Caco-2 (cell line): ENCODE measurements around the gene TSC22D2. TPM values are rescaled to one million over a fixed set of nuclear protein-coding genes. Genes with fewer than 3 reads are reported as not detected.

Source experiments
- BruUV-seq: library from RNA; stranded (reverse); fragments of 400-500 nt; replicated peaks from 2 replicates; lab custom pipeline; 2021; lab: Mats Ljungman, UMichigan
- CTCF ChIA-PET: fragments of 300-600 bp; sonication (Branson Sonifier 250); formaldehyde crosslinking; loops from one replicate; lab custom pipeline; 2022; ENCODE audit warnings: antibody characterized with exemption; lab: Charles Lee
- POLR2A ChIA-PET: fragments of 300-600 bp; sonication (Branson Sonifier 250); formaldehyde crosslinking; loops from one replicate; lab custom pipeline; 2022; ENCODE audit warnings: antibody characterized with exemption; lab: Charles Lee
- DNase-seq, 2 experiments: peaks; one replicate each; pipeline versions ENCODE4 v3.0.0 to v3.0.0-alpha.2; 2020 to 2022
- H3K27me3 ChIP-seq: replicated peaks from 2 replicates; pipeline ENCODE4 v1.6.0; 2011; ENCODE audit warnings: low read length; ENCODE audit not compliant: control insufficient read depth, insufficient read depth
- H3K36me3 ChIP-seq: 2 replicates; pipeline ENCODE4 v1.5.1; 2011; ENCODE audit warnings: low read length; ENCODE audit not compliant: control insufficient read depth, insufficient read depth
- H3K4me1 ChIP-seq: fragments of 250-450 bp; sonication (Bioruptor Pico); 2 replicates; pipeline ENCODE4 v1.5.1; 2020; ENCODE audit warnings: mild to moderate bottlenecking
- H3K4me3 ChIP-seq: 2 replicates; pipeline ENCODE4 v1.5.1; 2011; ENCODE audit warnings: low read depth, mild to moderate bottlenecking, control low read depth, low read length
- H3K9me3 ChIP-seq: fragments of 250-450 bp; sonication (Bioruptor Pico); 2 replicates; pipeline ENCODE4 v1.5.1; 2020; ENCODE audit warnings: mild to moderate bottlenecking, moderate library complexity
- H3K27ac Mint-ChIP-seq: one replicate; pipeline ENCODE4 v1.8.0; 2022; ENCODE audit warnings: mixed read lengths; ENCODE audit not compliant: unreplicated experiment
- H3K27me3 Mint-ChIP-seq: one replicate; pipeline ENCODE4 v1.8.0; 2022; ENCODE audit warnings: mixed read lengths; ENCODE audit not compliant: insufficient read depth, unreplicated experiment
- H3K36me3 Mint-ChIP-seq: one replicate; pipeline ENCODE4 v1.8.0; 2022; ENCODE audit warnings: mild to moderate bottlenecking, mixed read lengths; ENCODE audit not compliant: insufficient read depth, unreplicated experiment
- H3K4me1 Mint-ChIP-seq: one replicate; pipeline ENCODE4 v1.8.0; 2022; ENCODE audit warnings: low read depth, mixed read lengths; ENCODE audit not compliant: unreplicated experiment
- H3K4me3 Mint-ChIP-seq: one replicate; pipeline ENCODE4 v1.8.0; 2022; ENCODE audit warnings: mild to moderate bottlenecking, moderate library complexity, mixed read lengths; ENCODE audit not compliant: unreplicated experiment
- H3K9me3 Mint-ChIP-seq: one replicate; pipeline ENCODE4 v1.8.0; 2022; ENCODE audit warnings: mixed read lengths; ENCODE audit not compliant: unreplicated experiment
- intact Hi-C: fragments of 100-400 bp; cut with micrococcal nuclease; formaldehyde crosslinking; loops from one replicate; pipeline ENCODE4 v1.10.0; 2022; ENCODE audit not compliant: unreplicated experiment
- total RNA-seq: library from RNA; stranded (reverse); gene quantifications from 2 replicates; pipeline ENCODE4 v1.2.3, GENCODE V29; 2022
- TF ChIP-seq, protein P1 (sequence below), 2 experiments: fragments of 200-600 bp in 1 of 2; IDR thresholded peaks; 1 replicate in 1 of 2; 2 replicates in 1 of 2; pipeline versions ENCODE4 v1.5.1 to v1.8.0; 2011 to 2022; ENCODE audit warnings: antibody characterized with exemption in 1 of 2, control low read depth in 1 of 2, inconsistent platforms in 1 of 2, low read depth in 1 of 2, low read length in 1 of 2, mild to moderate bottlenecking in 1 of 2, moderate library complexity in 1 of 2; ENCODE audit not compliant: insufficient read depth in 1 of 2, severe bottlenecking in 1 of 2, unreplicated experiment in 1 of 2

The TSC22D2 gene
- total RNA-seq, 1 experiment from 2014 or later = 30.8 TPM

DNA sequence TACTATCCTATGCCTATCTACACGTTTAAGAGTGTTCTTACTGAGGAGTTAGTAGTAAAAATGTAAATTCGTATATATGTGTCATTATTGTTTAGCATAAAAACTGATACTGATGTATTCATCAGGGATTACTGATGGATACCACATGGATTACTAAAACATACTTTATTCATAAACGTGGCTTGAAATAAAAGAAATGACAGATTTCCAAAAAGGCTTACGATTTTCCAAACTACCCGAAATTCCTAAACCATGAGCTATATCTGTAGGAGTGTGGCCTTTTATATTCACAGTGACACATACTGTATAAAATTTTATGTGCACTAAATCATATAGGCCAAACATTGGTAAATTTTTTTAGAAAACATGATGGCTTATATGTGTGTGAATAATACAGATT lies 6.9 kb downstream of the TSC22D2 start:
- H3K27me3 ChIP-seq = no peaks in the 10 kb centered on the region
- intact Hi-C loops = loop anchor here (5.0 kb wide), 2 partner anchors 113 to 178 kb away; no protein-coding TSS in a partner anchor
- BruUV-seq = no TSS peak
- no peak overlapping the region for H3K4me3 ChIP-seq
- ChIA-PET CTCF (interaction anchor here (0.8 to 1.0 kb wide), 2 partner anchors 81 to 160 kb away, joined by 3 to 5 read pairs; no protein-coding TSS in a partner anchor), POLR2A (no interaction called here)
- Mint-ChIP-seq H3K36me3 (peaks cover 44% of the 10 kb centered on the region), H3K27ac (no peak overlapping the region), H3K4me1 (peaks cover 6% of the 10 kb centered on the region), H3K9me3 (no peaks in the 10 kb centered on the region), H3K27me3 (no peaks in the 10 kb centered on the region), H3K4me3 (no peak overlapping the region)
- no peak for DNase-seq
- TF ChIP-seq, protein P1, sequence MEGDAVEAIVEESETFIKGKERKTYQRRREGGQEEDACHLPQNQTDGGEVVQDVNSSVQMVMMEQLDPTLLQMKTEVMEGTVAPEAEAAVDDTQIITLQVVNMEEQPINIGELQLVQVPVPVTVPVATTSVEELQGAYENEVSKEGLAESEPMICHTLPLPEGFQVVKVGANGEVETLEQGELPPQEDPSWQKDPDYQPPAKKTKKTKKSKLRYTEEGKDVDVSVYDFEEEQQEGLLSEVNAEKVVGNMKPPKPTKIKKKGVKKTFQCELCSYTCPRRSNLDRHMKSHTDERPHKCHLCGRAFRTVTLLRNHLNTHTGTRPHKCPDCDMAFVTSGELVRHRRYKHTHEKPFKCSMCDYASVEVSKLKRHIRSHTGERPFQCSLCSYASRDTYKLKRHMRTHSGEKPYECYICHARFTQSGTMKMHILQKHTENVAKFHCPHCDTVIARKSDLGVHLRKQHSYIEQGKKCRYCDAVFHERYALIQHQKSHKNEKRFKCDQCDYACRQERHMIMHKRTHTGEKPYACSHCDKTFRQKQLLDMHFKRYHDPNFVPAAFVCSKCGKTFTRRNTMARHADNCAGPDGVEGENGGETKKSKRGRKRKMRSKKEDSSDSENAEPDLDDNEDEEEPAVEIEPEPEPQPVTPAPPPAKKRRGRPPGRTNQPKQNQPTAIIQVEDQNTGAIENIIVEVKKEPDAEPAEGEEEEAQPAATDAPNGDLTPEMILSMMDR (IDR thresholded peaks at IDR 0.05; ENCODE audit: insufficient read depth in 1 of 2, low read depth in 1 of 2, low read length in 1 of 2, severe bottlenecking in 1 of 2, unreplicated experiment in 1 of 2) = no peak
- H3K9me3 ChIP-seq = no peaks in the 10 kb centered on the region
- H3K4me1 ChIP-seq = peaks cover 10% of the 10 kb centered on the region; the same call in 1 of the 2 replicates
- H3K36me3 ChIP-seq = no peaks in the 10 kb centered on the region; the same call in none of the 2 replicates

DNA sequence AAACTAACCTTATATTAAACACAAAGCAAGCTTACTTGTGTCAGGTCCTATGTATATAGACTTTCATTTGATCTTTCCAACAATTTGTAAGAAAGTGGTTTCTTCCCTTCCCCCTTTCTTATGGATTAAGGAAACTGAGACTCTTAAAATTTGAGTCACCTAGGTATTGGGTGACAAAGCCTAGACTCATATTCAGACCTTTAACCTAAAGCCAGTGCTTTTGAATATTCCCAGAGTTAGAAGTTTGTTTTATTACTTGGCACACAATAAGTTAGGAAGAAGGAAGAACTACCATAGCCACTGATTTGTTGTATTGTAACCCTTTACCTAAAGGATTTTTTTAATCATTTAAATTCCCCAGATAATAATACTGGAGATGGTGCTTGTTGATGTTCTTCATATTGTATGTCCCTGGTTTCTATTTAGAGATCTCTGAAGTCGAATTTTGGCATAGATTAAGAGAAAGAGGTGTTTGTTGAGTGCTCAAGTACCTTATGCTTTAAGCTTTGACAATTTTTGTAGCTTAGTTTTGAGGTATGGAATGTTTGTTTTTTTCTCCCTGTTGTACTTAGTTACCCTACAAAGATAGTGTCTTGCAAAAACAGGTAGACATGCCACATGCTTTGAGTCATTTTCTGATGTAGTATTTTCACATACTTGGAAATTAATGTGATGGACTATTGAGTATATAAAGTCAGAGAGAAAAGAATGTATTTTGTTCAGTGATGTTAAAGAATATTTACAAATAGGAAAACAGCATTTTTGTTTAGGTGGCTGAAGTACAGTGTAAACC lies 11.2 kb downstream of the TSC22D2 start:
- DNase-seq = no peak
- no TSS peak for BruUV-seq
- Mint-ChIP-seq H3K27me3 (no peaks in the 10 kb centered on the region), H3K9me3 (no peaks in the 10 kb centered on the region), H3K4me3 (no peak overlapping the region), H3K36me3 (peaks cover 17% of the 10 kb centered on the region), H3K4me1 (peaks cover 6% of the 10 kb centered on the region), H3K27ac (no peak overlapping the region)
- Histone ChIP-seq H3K27me3 (no peaks in the 10 kb centered on the region), H3K4me1 (peaks cover 15% of the 10 kb centered on the region; the same call in 1 of the 2 replicates), H3K36me3 (no peaks in the 10 kb centered on the region; the same call in 1 of the 2 replicates), H3K9me3 (no peaks in the 10 kb centered on the region), H3K4me3 (no peak overlapping the region)
- ChIA-PET CTCF (no interaction called here), POLR2A (interaction anchor here (0.5 to 0.6 kb wide), 2 partner anchors 11 to 116 kb away, joined by 4 to 9 read pairs; partner anchors contain the start of gene TSC22D2)
- intact Hi-C loops = no loop called here
- TF ChIP-seq, protein P1 (IDR thresholded peaks at IDR 0.05; ENCODE audit: insufficient read depth in 1 of 2, low read depth in 1 of 2, low read length in 1 of 2, severe bottlenecking in 1 of 2, unreplicated experiment in 1 of 2) = no peak

DNA sequence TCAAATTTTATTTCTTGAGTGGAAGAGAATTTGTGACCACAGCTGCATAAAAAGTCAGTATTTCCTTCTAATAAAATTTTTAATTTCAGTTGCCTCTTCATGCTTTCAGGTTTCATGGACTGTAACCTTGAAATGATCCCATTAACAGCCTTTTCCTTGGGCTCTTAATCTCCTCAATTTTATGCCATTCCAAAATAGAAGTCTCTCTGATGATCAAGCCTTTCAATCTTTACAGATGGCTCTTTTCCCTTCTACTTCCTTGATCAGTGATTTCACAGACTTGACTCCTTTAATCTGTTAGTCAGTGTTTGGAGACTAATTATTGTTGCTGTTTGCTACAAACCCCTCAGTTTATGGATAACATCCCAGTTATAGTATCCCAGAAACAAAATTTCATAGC lies 11.9 kb downstream of the TSC22D2 start:
- peaks cover 15% of the 10 kb centered on the region; the same call in 1 of the 2 replicates for H3K4me1 ChIP-seq

More for the DNA sequence above, 11.9 kb downstream of the TSC22D2 start:
- Histone ChIP-seq H3K36me3 (no peaks in the 10 kb centered on the region; the same call in 1 of the 2 replicates), H3K27me3 (no peaks in the 10 kb centered on the region), H3K4me3 (no peak overlapping the region), H3K9me3 (no peaks in the 10 kb centered on the region)
- Mint-ChIP-seq H3K9me3 (no peaks in the 10 kb centered on the region), H3K4me3 (no peak overlapping the region), H3K36me3 (peaks cover 15% of the 10 kb centered on the region), H3K4me1 (peaks cover 6% of the 10 kb centered on the region), H3K27ac (no peak overlapping the region), H3K27me3 (no peaks in the 10 kb centered on the region)
- DNase-seq = no peak
- intact Hi-C loops = no loop called here
- ChIA-PET POLR2A (interaction anchor here (0.5 kb wide), 1 partner anchor 117 kb away, joined by 9 read pairs; no protein-coding TSS in a partner anchor), CTCF (no interaction called here)
- TF ChIP-seq, protein P1 (IDR thresholded peaks at IDR 0.05; ENCODE audit: insufficient read depth in 1 of 2, low read depth in 1 of 2, low read length in 1 of 2, severe bottlenecking in 1 of 2, unreplicated experiment in 1 of 2) = no peak
- no TSS peak for BruUV-seq
